Keratinocyte (primary cell): Measurements from ENCODE around the gene NPAS3. TPM values are rescaled to one million over a fixed set of nuclear protein-coding genes. Genes with fewer than 3 reads are reported as not detected.

Source experiments
- DNase-seq: peaks from one replicate; pipeline ENCODE4 v3.0.0-alpha.2; 2011; ENCODE audit warnings: low read depth, missing footprints, low spot score
- FAIRE-seq: peaks from 2 replicates; lab custom pipeline; 2011; peaks lifted over from hg19 to GRCh38; lab: Jason Lieb, UNC
- H2AFZ ChIP-seq: 2 replicates; pipeline ENCODE4 v1.6.0; 2012; ENCODE audit warnings: low read length, control low read depth, inconsistent platforms; ENCODE audit not compliant: control insufficient read depth
- H3K27ac ChIP-seq: 2 replicates; pipeline ENCODE4 v1.5.1; 2011; ENCODE audit warnings: low read length; ENCODE audit not compliant: control insufficient read depth, insufficient read depth
- H3K27me3 ChIP-seq: 3 replicates; pipeline ENCODE4 v1.6.0; 2011; ENCODE audit warnings: low read length; ENCODE audit not compliant: control insufficient read depth, insufficient read depth; ENCODE audit errors: extremely low read depth
- H3K36me3 ChIP-seq, 2 experiments: 2 replicates in 1 of 2; 3 replicates in 1 of 2; pipeline ENCODE4 v1.5.1; 2011; ENCODE audit warnings: low read length in 2 of 2, mild to moderate bottlenecking in 1 of 2; ENCODE audit not compliant: control insufficient read depth in 2 of 2, insufficient read depth in 2 of 2; ENCODE audit errors: extremely low read depth in 1 of 2
- H3K4me1 ChIP-seq: 3 replicates; pipeline ENCODE4 v1.5.1; 2011; ENCODE audit warnings: low read length; ENCODE audit not compliant: control insufficient read depth, insufficient read depth; ENCODE audit errors: extremely low read depth
- H3K4me2 ChIP-seq: 3 replicates; pipeline ENCODE4 v1.6.0; 2011; ENCODE audit warnings: low read depth, low read length; ENCODE audit not compliant: control insufficient read depth, insufficient read depth; ENCODE audit errors: extremely low read depth
- H3K4me3 ChIP-seq, 3 experiments: fragments of 200-600 bp in 1 of 3; sonication (generic) in 1 of 3; 2 replicates in 2 of 3; 3 replicates in 1 of 3; pipeline ENCODE4 v1.5.1; 2011 to 2016; ENCODE audit warnings: low read length in 3 of 3, mild to moderate bottlenecking in 3 of 3, control low read depth in 2 of 3, inconsistent platforms in 1 of 3, low read depth in 1 of 3, mixed read lengths in 1 of 3, mixed run types in 1 of 3, moderate library complexity in 1 of 3; ENCODE audit not compliant: control insufficient read depth in 2 of 3, insufficient read depth in 2 of 3; ENCODE audit errors: extremely low read depth in 1 of 3
- H3K79me2 ChIP-seq: 2 replicates; pipeline ENCODE4 v1.6.0; 2012; ENCODE audit warnings: low read length; ENCODE audit not compliant: control insufficient read depth, insufficient read depth
- H3K9ac ChIP-seq: 3 replicates; pipeline ENCODE4 v1.6.0; 2011; ENCODE audit warnings: low read length; ENCODE audit not compliant: control insufficient read depth, insufficient read depth; ENCODE audit errors: extremely low read depth
- H3K9me1 ChIP-seq: 3 replicates; pipeline ENCODE4 v1.6.0; 2011; ENCODE audit warnings: low read length; ENCODE audit not compliant: control insufficient read depth, insufficient read depth; ENCODE audit errors: extremely low read depth
- H3K9me3 ChIP-seq: 2 replicates; pipeline ENCODE4 v1.5.1; 2012; ENCODE audit warnings: low read depth, low read length; ENCODE audit not compliant: control insufficient read depth
- H4K20me1 ChIP-seq: 3 replicates; pipeline ENCODE4 v1.6.0; 2011; ENCODE audit warnings: low read length; ENCODE audit not compliant: control insufficient read depth, insufficient read depth; ENCODE audit errors: extremely low read depth
- CTCF ChIP-seq, 3 experiments: IDR thresholded peaks in 1 of 3; conservative IDR thresholded peaks in 1 of 3; optimal IDR thresholded peaks in 1 of 3; 2 replicates in 2 of 3; 3 replicates in 1 of 3; pipeline versions ENCODE3 to v1.5.1; 2011; ENCODE audit warnings: low read length in 3 of 3, mild to moderate bottlenecking in 3 of 3, moderate library complexity in 2 of 3, control low read depth in 1 of 3, inconsistent platforms in 1 of 3; ENCODE audit not compliant: insufficient read depth in 2 of 3; ENCODE audit errors: extremely low read depth in 1 of 3
- EZH2 ChIP-seq: IDR thresholded peaks from one replicate; pipeline ENCODE4 v1.6.1; 2012; ENCODE audit warnings: inconsistent platforms, mild to moderate bottlenecking, low read length, moderate library complexity
- dilution Hi-C: fragments of 300-500 bp; cut with MboI; formaldehyde crosslinking; loops from one replicate; pipeline ENCODE4 v1.7.0; 2020; ENCODE audit warnings: low sequenced_read_pairs; ENCODE audit not compliant: extremely low pct_ligation_motif_present
- polyA plus RNA-seq, 5 experiments: library from polyadenylated mRNA; depleted of rRNA in 3 of 5; stranded (reverse) in 3 of 5; stranded (forward) in 1 of 5; unstranded in 1 of 5; fragments of >200 nt; gene quantifications; 1 replicate in 1 of 5; 2 replicates in 3 of 5; 3 replicates in 1 of 5; pipeline versions ENCODE4 v1.2.1 to v1.2.3, GENCODE V29; 2011 to 2012; ENCODE audit warnings: missing spikeins in 2 of 5, low read depth in 1 of 5, low replicate concordance in 1 of 5

NPAS3 gene
- polyA plus RNA-seq, 1 donor (not counting 4 experiments of a cell fraction or from before 2014, with no cell fraction given), result 0.07 TPM

- H3K36me3 ChIP-seq, result no peaks in the 10 kb centered on the region
- no peak overlapping the region for H3K4me3 ChIP-seq
- H3K9me1 ChIP-seq, result no peaks in the 10 kb centered on the region
- H4K20me1 ChIP-seq, result no peaks in the 10 kb centered on the region
- no peak overlapping the region for H3K9ac ChIP-seq
- dilution Hi-C loops, result no loop called here
- peak; percentile 62 for DNase-seq
- no peak for TF ChIP-seq CTCF (optimal IDR thresholded peaks at IDR 0.05 in 1 of 3, IDR thresholded peaks at IDR 0.05 in 1 of 3, conservative IDR thresholded peaks at IDR 0.05 in 1 of 3; ENCODE audit: extremely low read depth in 1 of 3, insufficient read depth in 2 of 3, low read length in 3 of 3)
- no peaks in the 10 kb centered on the region for H3K27me3 ChIP-seq
- FAIRE-seq, result peak; percentile 92
- no peaks in the 10 kb centered on the region for H3K79me2 ChIP-seq
- H3K4me2 ChIP-seq, result peak overlapping the region; percentile 11
- peak overlapping the region; percentile 65 for H3K27ac ChIP-seq
- H2AFZ ChIP-seq, result no peak overlapping the region
- H3K9me3 ChIP-seq, result no peaks in the 10 kb centered on the region
- H3K4me1 ChIP-seq, result peaks cover 22% of the 10 kb centered on the region
Measured at GRCh38 chr14:33647385-33647786, 708.7 kb downstream of the NPAS3 start.

GRCh38 chr14:33650430-33650829 lies 711.8 kb downstream of the NPAS3 start:
- Histone ChIP-seq H3K9me1 (no peaks in the 10 kb centered on the region), H3K79me2 (no peaks in the 10 kb centered on the region), H3K4me1 (peaks cover 22% of the 10 kb centered on the region), H2AFZ (no peak overlapping the region), H3K27ac (no peak overlapping the region), H3K27me3 (no peaks in the 10 kb centered on the region), H4K20me1 (no peaks in the 10 kb centered on the region), H3K4me3 (no peak overlapping the region), H3K36me3 (no peaks in the 10 kb centered on the region), H3K9ac (no peak overlapping the region), H3K9me3 (no peaks in the 10 kb centered on the region), H3K4me2 (no peak overlapping the region)
- TF ChIP-seq EZH2 (no peak), CTCF (optimal IDR thresholded peaks at IDR 0.05 in 1 of 3, IDR thresholded peaks at IDR 0.05 in 1 of 3, conservative IDR thresholded peaks at IDR 0.05 in 1 of 3; ENCODE audit: extremely low read depth in 1 of 3, insufficient read depth in 2 of 3, low read length in 3 of 3) (no peak)
- no peak for FAIRE-seq
- dilution Hi-C loops, result no loop called here
- DNase-seq, result no peak
